HTR-8/SVneo (cell line): ENCODE measurements around the gene ATE1.
"Not testable (repeated sequence)": the region's sequence is repeated elsewhere in the genome, so short reads cannot be mapped to it uniquely, and the experiment has no call there.

Source experiments
- DNase-seq: peaks from one replicate; pipeline ENCODE4 v3.0.0; 2011; ENCODE audit warnings: low spot score, mixed read lengths; ENCODE audit not compliant: insufficient read length
- FAIRE-seq: peaks from 2 replicates; lab custom pipeline; 2011; peaks lifted over from hg19 to GRCh38; lab: Jason Lieb, UNC

Gene ATE1

GRCh38 chr10:121800831-121801230 lies 127.0 kb downstream of the ATE1 start:
- no peak for FAIRE-seq
- no peak for DNase-seq

GRCh38 chr10:121800146-121800545 lies 127.7 kb downstream of the ATE1 start:
- no peak for FAIRE-seq

GRCh38 chr10:121797490-121797889 lies 130.3 kb downstream of the ATE1 start:
- no peak for FAIRE-seq
- no peak for DNase-seq

More at GRCh38 chr10:121800146-121800545, 127.7 kb downstream of the ATE1 start:
- DNase-seq: no peak

- DNase-seq: no peak
- FAIRE-seq: no peak
These were observed 131.5 kb downstream of the ATE1 start for GRCh38 chr10:121796342-121796741.

- DNase-seq: no peak
These were observed 135.6 kb downstream of the ATE1 start for GRCh38 chr10:121792198-121792597.

GRCh38 chr10:121791761-121792160 lies 136.1 kb downstream of the ATE1 start:
- no peak for FAIRE-seq

More at GRCh38 chr10:121792198-121792597, 135.6 kb downstream of the ATE1 start:
- FAIRE-seq: no peak

GRCh38 chr10:121788717-121789116 lies 139.1 kb downstream of the ATE1 start:
- DNase-seq (no peak), FAIRE-seq (no peak)

More at GRCh38 chr10:121791761-121792160, 136.1 kb downstream of the ATE1 start:
- DNase-seq: no peak

GRCh38 chr10:121788115-121788514 lies 139.7 kb downstream of the ATE1 start:
- no peak for FAIRE-seq
- no peak for DNase-seq

GRCh38 chr10:121787169-121787568 lies 140.7 kb downstream of the ATE1 start:
- DNase-seq (no peak), FAIRE-seq (no peak)

- DNase-seq: no peak
- no peak for FAIRE-seq
These were observed 144.0 kb downstream of the ATE1 start for GRCh38 chr10:121783782-121784372.

GRCh38 chr10:121781101-121781500 lies 146.7 kb downstream of the ATE1 start:
- no peak for FAIRE-seq
- no peak for DNase-seq

GRCh38 chr10:121774813-121775212 lies 153.0 kb downstream of the ATE1 start:
- FAIRE-seq (no peak), DNase-seq (no peak)

GRCh38 chr10:121774404-121774803 lies 153.4 kb downstream of the ATE1 start:
- no peak for DNase-seq
- no peak for FAIRE-seq

GRCh38 chr10:121772884-121773283 lies 154.9 kb downstream of the ATE1 start:
- DNase-seq (no peak), FAIRE-seq (no peak)

GRCh38 chr10:121772406-121772805 lies 155.4 kb downstream of the ATE1 start:
- FAIRE-seq (no peak), DNase-seq (no peak)

- FAIRE-seq: no peak
- DNase-seq: no peak
These were observed 155.9 kb downstream of the ATE1 start for GRCh38 chr10:121771966-121772365.

GRCh38 chr10:121766426-121766825 lies 161.4 kb downstream of the ATE1 start:
- DNase-seq: no peak
- FAIRE-seq: no peak

GRCh38 chr10:121765204-121765603 lies 162.6 kb downstream of the ATE1 start:
- DNase-seq: no peak
- FAIRE-seq: no peak

GRCh38 chr10:121764233-121764942 lies 163.4 kb downstream of the ATE1 start:
- DNase-seq: no peak
- FAIRE-seq: no peak

- not testable (repeated sequence) for FAIRE-seq, DNase-seq
These were observed 170.6 kb downstream of the ATE1 start for GRCh38 chr10:121757241-121757640.

GRCh38 chr10:121755496-121755895 lies 172.3 kb downstream of the ATE1 start:
- not testable (repeated sequence) for FAIRE-seq, DNase-seq

- FAIRE-seq (no peak), DNase-seq (no peak)
These were observed 173.2 kb downstream of the ATE1 start for GRCh38 chr10:121754666-121755065.
